NCI-H2171 treated with DMSO at 0.1 percent for 48 hours (cell line): Measurements from ENCODE around the gene SEC24A.
"Not testable (repeated sequence)": the region's sequence is repeated elsewhere in the genome, so short reads cannot be mapped to it uniquely, and the experiment has no call there.

ENCODE experiments used
- DNase-seq: peaks from one replicate; lab custom pipeline; 2025; lab: John Stamatoyannopoulos, UW

SEC24A gene

GRCh38 chr5:134650660-134651059 is 2.1 kb downstream of the SEC24A start:
- not testable (repeated sequence) for DNase-seq

GRCh38 chr5:134651531-134651930 is 2.9 kb downstream of the SEC24A start:
- DNase-seq = no peak

GRCh38 chr5:134656690-134657089 is 8.1 kb downstream of the SEC24A start:
- no peak for DNase-seq

GRCh38 chr5:134659456-134659855 is 10.9 kb downstream of the SEC24A start:
- no peak for DNase-seq

GRCh38 chr5:134659922-134660321 is 11.3 kb downstream of the SEC24A start:
- no peak for DNase-seq

- no peak for DNase-seq
These were observed 14.4 kb downstream of the SEC24A start for GRCh38 chr5:134662971-134663370.

- no peak for DNase-seq
These were observed 15.9 kb downstream of the SEC24A start for GRCh38 chr5:134664448-134664847.

GRCh38 chr5:134673546-134673945 is 25.0 kb downstream of the SEC24A start:
- not testable (repeated sequence) for DNase-seq

- not testable (repeated sequence) for DNase-seq
These were observed 28.8 kb downstream of the SEC24A start for GRCh38 chr5:134677357-134677756.

- not testable (repeated sequence) for DNase-seq
These were observed 41.6 kb downstream of the SEC24A start for GRCh38 chr5:134690144-134690543.

GRCh38 chr5:134692722-134693121 is 44.1 kb downstream of the SEC24A start:
- DNase-seq = no peak

GRCh38 chr5:134708301-134708700 is 59.7 kb downstream of the SEC24A start:
- DNase-seq = no peak

- no peak for DNase-seq
These were observed 65.5 kb downstream of the SEC24A start for GRCh38 chr5:134714120-134714519.

- DNase-seq = no peak
These were observed 66.0 kb downstream of the SEC24A start for GRCh38 chr5:134714541-134714940.

GRCh38 chr5:134715466-134715865 is 66.9 kb downstream of the SEC24A start:
- DNase-seq = not testable (repeated sequence)

- no peak for DNase-seq
These were observed 76.3 kb downstream of the SEC24A start for GRCh38 chr5:134724872-134725271.

GRCh38 chr5:134732819-134733218 is 84.2 kb downstream of the SEC24A start:
- DNase-seq = no peak

GRCh38 chr5:134735243-134735642 is 86.7 kb downstream of the SEC24A start:
- DNase-seq = no peak

GRCh38 chr5:134736173-134736812 is 87.7 kb downstream of the SEC24A start:
- DNase-seq = no peak

GRCh38 chr5:134738133-134738962 is 89.8 kb downstream of the SEC24A start, which contains the start of gene CAMLG:
Gene CAMLG, plus strand, starts transcription at chr5:134738548. Its CDS starts 73 bp downstream, at chr5:134738621.
- DNase-seq = peak; percentile 86

GRCh38 chr5:134738963-134739661 is 90.5 kb downstream of the SEC24A start:
- DNase-seq = peak; percentile 48

- DNase-seq = no peak
These were observed 92.5 kb downstream of the SEC24A start for GRCh38 chr5:134741052-134741451.

- DNase-seq = no peak
These were observed 93.5 kb downstream of the SEC24A start for GRCh38 chr5:134742134-134742533.
